K562 (cell line): ENCODE results near the gene RBM20. TPM values are rescaled to one million over a fixed set of nuclear protein-coding genes. Genes with fewer than 3 reads are reported as not detected.

Source experiments
- ATAC-seq: fragments of 200-7000 bp; cut with Tn5 transposase; 3 replicates; pipeline ENCODE4 v1.9.1; 2020; ENCODE audit warnings: moderate library complexity
- BruUV-seq: library from RNA; stranded (reverse); fragments of 400-500 nt; replicated peaks from 2 replicates; lab custom pipeline; 2021; lab: Mats Ljungman, UMichigan
- CTCF ChIA-PET: fragments of 300-600 bp; formaldehyde crosslinking; extraction: SDS; loops from one replicate; lab custom pipeline; 2021; ENCODE audit warnings: low intra/inter-chr PET ratio; lab: Yijun Ruan, JAX
- POLR2A ChIA-PET: fragments of 300-600, 350-650 bp; sonication (Branson Sonifier 250); formaldehyde crosslinking; extraction: SDS; loops from one replicate; lab custom pipeline; 2021; ENCODE audit warnings: antibody characterized with exemption, inconsistent platforms; lab: Yijun Ruan, JAX
- DNase-seq, 4 experiments: peaks; one replicate each; pipeline versions ENCODE4 v3.0.0 to v3.0.0-alpha.2; 2011 to 2018; ENCODE audit warnings: low spot score in 3 of 4, mixed read lengths in 3 of 4; ENCODE audit errors: extremely low read depth in 1 of 4
- FAIRE-seq: peaks from 2 replicates; lab custom pipeline; 2011; peaks lifted over from hg19 to GRCh38; lab: Jason Lieb, UNC
- H2AFZ ChIP-seq: 2 replicates; pipeline ENCODE4 v1.6.0; 2011; ENCODE audit warnings: low read depth, low read length, control low read depth, inconsistent platforms
- H3K27ac ChIP-seq: fragments of 200-600 bp; 3 replicates; pipeline ENCODE4 v1.8.0; 2011; ENCODE audit warnings: low read depth, mild to moderate bottlenecking, control low read depth, inconsistent platforms, low read length, moderate library complexity, mixed read lengths; ENCODE audit errors: extremely low read depth
- H3K27me3 ChIP-seq, 2 experiments: fragments of 300-600 bp in 1 of 2; 2 replicates in 1 of 2; 3 replicates in 1 of 2; pipeline versions ENCODE4 v1.6.0 to v1.8.0; 2011; ENCODE audit warnings: inconsistent platforms in 2 of 2, low read length in 2 of 2, mild to moderate bottlenecking in 1 of 2, mixed read lengths in 1 of 2, moderate library complexity in 1 of 2; ENCODE audit not compliant: control insufficient read depth in 2 of 2, insufficient read depth in 2 of 2
- H3K36me3 ChIP-seq: fragments of 300-600 bp; 3 replicates; pipeline ENCODE4 v1.8.0; 2011; ENCODE audit warnings: mild to moderate bottlenecking, low read length, inconsistent platforms; ENCODE audit not compliant: control insufficient read depth, insufficient read depth
- H3K4me1 ChIP-seq, 2 experiments: fragments of 200-600 bp in 1 of 2; replicated peaks in 1 of 2; 2 replicates in 1 of 2; 3 replicates in 1 of 2; pipeline versions ENCODE4 v1.5.1 to v1.8.0; 2011; ENCODE audit warnings: inconsistent platforms in 2 of 2, low read length in 2 of 2, mild to moderate bottlenecking in 1 of 2, mixed read lengths in 1 of 2, moderate library complexity in 1 of 2; ENCODE audit not compliant: control insufficient read depth in 2 of 2, insufficient read depth in 2 of 2
- H3K4me2 ChIP-seq: 2 replicates; pipeline ENCODE4 v1.6.1; 2011; ENCODE audit warnings: low read length, control low read depth, inconsistent platforms, mixed read lengths; ENCODE audit not compliant: insufficient read depth
- H3K4me3 ChIP-seq: fragments of 200-600 bp; sonication (generic), shearing (Covaris generic); 2 replicates; pipeline ENCODE4 v1.5.1; 2016; ENCODE audit warnings: control low read depth, inconsistent platforms
- H3K79me2 ChIP-seq: fragments of 200-600 bp; 3 replicates; pipeline ENCODE4 v1.8.0; 2011; ENCODE audit warnings: low read length, inconsistent platforms; ENCODE audit not compliant: control insufficient read depth, insufficient read depth
- H3K9ac ChIP-seq, 2 experiments: 2 replicates each; pipeline versions ENCODE4 v1.6.0 to v1.6.1; 2011; ENCODE audit warnings: low read depth in 2 of 2, low read length in 2 of 2, control low read depth in 1 of 2, inconsistent platforms in 1 of 2, mild to moderate bottlenecking in 1 of 2, mixed read lengths in 1 of 2; ENCODE audit not compliant: insufficient read depth in 1 of 2
- H3K9me1 ChIP-seq: one replicate; pipeline ENCODE4 v1.6.0; 2011; ENCODE audit warnings: inconsistent platforms, mild to moderate bottlenecking, low read length, moderate library complexity; ENCODE audit not compliant: control insufficient read depth, insufficient read depth
- H3K9me3 ChIP-seq: replicated peaks from 2 replicates; pipeline ENCODE4 v1.5.1; 2011; ENCODE audit warnings: low read depth, low read length, inconsistent platforms; ENCODE audit not compliant: control insufficient read depth, insufficient read depth
- H4K20me1 ChIP-seq: replicated peaks from 2 replicates; pipeline ENCODE4 v1.6.1; 2011; ENCODE audit warnings: low read length, inconsistent platforms, mixed read lengths; ENCODE audit not compliant: control insufficient read depth, insufficient read depth
- BRD4 ChIP-seq: fragments of 200-600 bp; sonication (generic); IDR thresholded peaks from 2 replicates; pipeline ENCODE4 v1.6.1; 2017; ENCODE audit warnings: inconsistent platforms
- HDGF ChIP-seq: fragments of 450-650 bp; IDR thresholded peaks from 2 replicates; pipeline ENCODE4 v1.6.1; 2016
- HMG20B ChIP-seq: fragments of 250-450 bp; sonication (Bioruptor Pico); IDR thresholded peaks from 2 replicates; pipeline ENCODE4 v1.5.0; 2021; ENCODE audit warnings: mild to moderate bottlenecking
- KAT8 ChIP-seq: fragments of 450-650 bp; IDR thresholded peaks from 2 replicates; pipeline ENCODE4 v1.6.1; 2016; ENCODE audit warnings: low read depth, mild to moderate bottlenecking
- MAFG ChIP-seq: fragments of 450-650 bp; conservative IDR thresholded peaks from 2 replicates; pipeline ENCODE4 v1.6.1; 2016; ENCODE audit warnings: missing genetic modification characterization, missing compliant biosample characterization
- MAZ ChIP-seq, 2 experiments: fragments of 450-650 bp in 1 of 2; sonication (generic) in 1 of 2; formaldehyde crosslinking; IDR thresholded peaks in 1 of 2; conservative IDR thresholded peaks in 1 of 2; 2 replicates each; pipeline versions ENCODE4 v1.4.0 to v1.5.0; 2020; ENCODE audit warnings: mild to moderate bottlenecking in 1 of 2, missing genetic modification reagents in 1 of 2
- RB1 ChIP-seq: fragments of 450-650 bp; IDR thresholded peaks from 2 replicates; pipeline ENCODE4 v1.6.1; 2017; ENCODE audit warnings: low read depth, mild to moderate bottlenecking
- SAFB2 ChIP-seq: fragments of 200-400 bp; formaldehyde crosslinking; IDR thresholded peaks from 2 replicates; pipeline ENCODE4 v1.6.1; 2018; ENCODE audit warnings: borderline replicate concordance, low read length, low read depth, moderate library complexity; ENCODE audit not compliant: severe bottlenecking
- SOX6 ChIP-seq: fragments of 450-650 bp; IDR thresholded peaks from 2 replicates; pipeline ENCODE4 v1.6.1; 2014; ENCODE audit warnings: mild to moderate bottlenecking
- SRF ChIP-seq, 2 experiments: fragments of 250-450, 450-650 bp in 1 of 2; sonication (Bioruptor Pico) in 1 of 2; sonication (generic) in 1 of 2; formaldehyde crosslinking; IDR thresholded peaks; 2 replicates each; pipeline versions ENCODE4 v1.5.0 to v1.5.1; 2020 to 2022; ENCODE audit warnings: mild to moderate bottlenecking in 1 of 2, missing genetic modification reagents in 1 of 2
- TAF1 ChIP-seq: IDR thresholded peaks from 2 replicates; pipeline ENCODE4 v1.6.1; 2011; ENCODE audit warnings: mild to moderate bottlenecking, low read length, moderate library complexity; ENCODE audit not compliant: insufficient read depth, control insufficient read depth, severe bottlenecking; ENCODE audit errors: extremely low read depth
- ZNF133 ChIP-seq: fragments of 250-450 bp; sonication (Bioruptor Pico); IDR thresholded peaks from 2 replicates; pipeline ENCODE4 v1.4.0; 2020; ENCODE audit warnings: mild to moderate bottlenecking
- WGBS: fragments of 100-300 bp; shearing (Covaris generic); methylation state at CpG from one replicate; pipeline ENCODE4 v1.1.6; 2016; ENCODE audit warnings: low coverage, mixed read lengths; ENCODE audit not compliant: insufficient coverage; ENCODE audit errors: missing lambda C conversion rate; 5-methylcytosine and 5-hydroxymethylcytosine counted together
- in situ Hi-C: fragments of 300-500 bp; cut with MboI; formaldehyde crosslinking; loops from 4 replicates; pipeline ENCODE4 v1.15.0; 2018; ENCODE audit warnings: inconsistent platforms, mixed read lengths
- intact Hi-C: fragments of 100-400 bp; cut with micrococcal nuclease; formaldehyde crosslinking; loops from 2 replicates; pipeline ENCODE4 v1.14.2; 2022
- polyA plus RNA-seq, 8 experiments: library from polyadenylated mRNA; depleted of rRNA in 4 of 8; stranded (reverse) in 5 of 8; unstranded in 3 of 8; fragments of >200 nt; fragmentation: Nextera tagmentation in 2 of 8; fragmentation: Illumina TruSeq in 1 of 8; extraction: Ambion mirVana in 2 of 8; extraction: Trizol in 1 of 8; gene quantifications; 2 replicates each; pipeline versions ENCODE4 v1.2.1 to v1.2.3, GENCODE V29; 2011 to 2014; ENCODE audit warnings: inconsistent platforms in 1 of 8, missing spikeins in 1 of 8
- total RNA-seq, 7 experiments: library from RNA; depleted of rRNA in 6 of 7; stranded (reverse); fragments of >200 nt in 6 of 7; fragmentation: Illumina TruSeq in 2 of 7; extraction: Trizol in 2 of 7; gene quantifications; 2 replicates each; pipeline versions ENCODE4 v1.2.1 to v1.2.3, GENCODE V29; 2011 to 2021; ENCODE audit warnings: low replicate concordance in 1 of 7
- TF ChIP-seq, protein P1 (sequence below): fragments of 200-400 bp; formaldehyde crosslinking; IDR thresholded peaks from 2 replicates; pipeline ENCODE4 v1.6.1; 2017; ENCODE audit warnings: mild to moderate bottlenecking, low read depth, low read length, moderate library complexity
- TF ChIP-seq, protein P2 (sequence below), 2 experiments: fragments of 250-450 bp in 1 of 2; fragments of 450-650 bp in 1 of 2; sonication (Bioruptor Pico) in 1 of 2; IDR thresholded peaks; 2 replicates each; pipeline versions ENCODE4 v1.6.1 to v1.8.0; 2016 to 2021; ENCODE audit warnings: mild to moderate bottlenecking in 2 of 2, moderate library complexity in 2 of 2, missing compliant biosample characterization in 1 of 2, missing genetic modification characterization in 1 of 2

Gene RBM20
- total and polyA plus RNA-seq, 9 of the 15 experiments (the other 6 are each of a cell fraction or from before 2014, with no cell fraction given), result 0.63 to 5.7 (median 3.2) TPM

DNA sequence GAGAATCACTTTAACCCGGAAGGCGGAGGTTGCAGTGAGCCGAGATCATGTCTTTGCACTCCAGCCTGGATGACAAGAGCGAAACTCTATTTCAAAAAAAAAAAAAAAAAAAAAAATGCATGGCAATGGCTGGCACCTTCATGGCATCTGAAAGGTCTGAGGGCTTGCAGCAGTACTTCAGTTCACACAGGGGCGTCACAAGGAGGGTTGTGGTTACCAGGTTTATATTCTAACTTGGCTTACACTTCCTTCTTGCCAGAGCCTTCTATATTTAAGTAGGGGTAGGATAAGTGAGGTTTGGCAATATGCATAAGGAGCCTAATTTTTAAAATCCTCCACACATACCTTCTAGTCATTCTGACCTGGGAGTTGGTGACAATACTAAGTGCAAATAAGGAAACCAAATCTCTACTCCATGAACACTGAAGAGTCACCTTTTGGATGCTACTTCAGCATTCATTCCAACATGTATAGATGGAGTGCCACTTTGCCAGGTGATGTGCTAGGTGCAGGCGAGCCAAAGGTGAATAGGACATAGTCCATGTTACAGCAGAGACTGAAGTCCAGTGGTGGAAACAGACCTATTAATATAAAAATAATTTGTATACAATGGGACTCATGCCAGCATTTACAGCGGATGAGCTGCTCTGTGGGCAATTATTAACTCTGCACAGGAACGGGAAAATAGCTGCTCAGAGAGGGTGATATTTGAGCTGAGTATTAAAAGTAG, 169.8 kb downstream of the RBM20 start:
- H3K9ac ChIP-seq, result no peak overlapping the region
- no peak overlapping the region for H3K4me2 ChIP-seq
- H3K9me3 ChIP-seq, result no peaks in the 10 kb centered on the region
- 76% methylated on average over 7 of the region's 8 CpGs for WGBS
- peaks cover 0 to 4% of the 10 kb centered on the region in 2 experiments; a peak in 1 of 5 replicates for H3K4me1 ChIP-seq
- H4K20me1 ChIP-seq, result no peaks in the 10 kb centered on the region
- no peaks in the 10 kb centered on the region for H3K9me1 ChIP-seq
- intact Hi-C loops (no loop called here), in situ Hi-C loops (no loop called here)
- FAIRE-seq (no peak), ATAC-seq (no peak), DNase-seq (no peak)
- CTCF ChIA-PET, result no interaction called here
- TF ChIP-seq SOX6 (no peak), SAFB2 (no peak), MAZ (CRISPR knock-in tag; conservative IDR thresholded peaks at IDR 0.05 in 1 of 2, IDR thresholded peaks at IDR 0.05 in 1 of 2) (no peak), KAT8 (no peak), TAF1 (no peak), HDGF (no peak), ZNF133 (no peak), SRF (CRISPR knock-in tag; IDR thresholded peaks at IDR 0.05) (no peak), RB1 (no peak), MAFG (tag) (no peak), BRD4 (no peak), HMG20B (CRISPR knock-in tag) (no peak)
- TF ChIP-seq, protein P1, sequence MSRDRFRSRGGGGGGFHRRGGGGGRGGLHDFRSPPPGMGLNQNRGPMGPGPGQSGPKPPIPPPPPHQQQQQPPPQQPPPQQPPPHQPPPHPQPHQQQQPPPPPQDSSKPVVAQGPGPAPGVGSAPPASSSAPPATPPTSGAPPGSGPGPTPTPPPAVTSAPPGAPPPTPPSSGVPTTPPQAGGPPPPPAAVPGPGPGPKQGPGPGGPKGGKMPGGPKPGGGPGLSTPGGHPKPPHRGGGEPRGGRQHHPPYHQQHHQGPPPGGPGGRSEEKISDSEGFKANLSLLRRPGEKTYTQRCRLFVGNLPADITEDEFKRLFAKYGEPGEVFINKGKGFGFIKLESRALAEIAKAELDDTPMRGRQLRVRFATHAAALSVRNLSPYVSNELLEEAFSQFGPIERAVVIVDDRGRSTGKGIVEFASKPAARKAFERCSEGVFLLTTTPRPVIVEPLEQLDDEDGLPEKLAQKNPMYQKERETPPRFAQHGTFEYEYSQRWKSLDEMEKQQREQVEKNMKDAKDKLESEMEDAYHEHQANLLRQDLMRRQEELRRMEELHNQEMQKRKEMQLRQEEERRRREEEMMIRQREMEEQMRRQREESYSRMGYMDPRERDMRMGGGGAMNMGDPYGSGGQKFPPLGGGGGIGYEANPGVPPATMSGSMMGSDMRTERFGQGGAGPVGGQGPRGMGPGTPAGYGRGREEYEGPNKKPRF, result no peak
- TF ChIP-seq, protein P2, sequence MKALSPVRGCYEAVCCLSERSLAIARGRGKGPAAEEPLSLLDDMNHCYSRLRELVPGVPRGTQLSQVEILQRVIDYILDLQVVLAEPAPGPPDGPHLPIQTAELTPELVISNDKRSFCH (CRISPR knock-in tag; IDR thresholded peaks at IDR 0.05), result no peak
- TF ChIP-seq, protein P2 (tag; IDR thresholded peaks at IDR 0.05), result no peak
- H3K27me3 ChIP-seq, result no peaks in the 10 kb centered on the region
- POLR2A ChIA-PET, result no interaction called here
- no peaks in the 10 kb centered on the region for H3K79me2 ChIP-seq
- H2AFZ ChIP-seq, result no peak overlapping the region
- no peak overlapping the region for H3K4me3 ChIP-seq
- BruUV-seq, result no TSS peak
- H3K27ac ChIP-seq, result no peak overlapping the region
- peaks cover 8% of the 10 kb centered on the region; the same call in 2 of the 3 replicates for H3K36me3 ChIP-seq
